IMR-90 (cell line): ENCODE measurements around the gene LRPAP1. TPM values are rescaled to one million over a fixed set of nuclear protein-coding genes. Genes with fewer than 3 reads are reported as not detected.

Experiments used
- ATAC-seq: fragments of 200-7000 bp; cut with Tn5 transposase; 2 replicates; pipeline ENCODE4 v1.9.1; 2020; ENCODE audit warnings: low read depth, mild to moderate bottlenecking, moderate library complexity
- BruUV-seq: library from RNA; stranded (reverse); fragments of 400-500 nt; replicated peaks from 2 replicates; lab custom pipeline; 2021; lab: Mats Ljungman, UMichigan
- CTCF ChIA-PET: fragments of 300-600 bp; formaldehyde crosslinking; extraction: SDS; loops from one replicate; lab custom pipeline; 2021; ENCODE audit warnings: antibody characterized with exemption; lab: Yijun Ruan, JAX
- POLR2A ChIA-PET: fragments of 300-600 bp; sonication (Branson Sonifier 250); formaldehyde crosslinking; loops from one replicate; lab custom pipeline; 2022; ENCODE audit warnings: antibody characterized with exemption; ENCODE audit not compliant: unreplicated experiment; lab: Charles Lee
- DNase-seq: peaks from one replicate; pipeline ENCODE4 v3.0.0; 2013
- H2AFZ ChIP-seq: replicated peaks from 2 replicates; pipeline ENCODE3; 2013; ENCODE audit warnings: low read length, mild to moderate bottlenecking; ENCODE audit not compliant: poor library complexity
- H2AK5ac ChIP-seq: 2 replicates; pipeline ENCODE4 v1.6.1; 2013; ENCODE audit warnings: low read depth, low read length, inconsistent platforms
- H2AK9ac ChIP-seq: replicated peaks from 2 replicates; pipeline ENCODE3; 2013; ENCODE audit warnings: mild to moderate bottlenecking, low read depth, low read length, moderate library complexity; ENCODE audit not compliant: poor library complexity
- H2BK120ac ChIP-seq: 2 replicates; pipeline ENCODE4 v1.6.1; 2013; ENCODE audit warnings: low read depth, low read length, inconsistent platforms
- H2BK15ac ChIP-seq: 3 replicates; pipeline ENCODE4 v1.6.1; 2013; ENCODE audit warnings: low read depth, low read length, inconsistent platforms
- H2BK20ac ChIP-seq: 2 replicates; pipeline ENCODE4 v1.6.1; 2013; ENCODE audit warnings: low read depth, mild to moderate bottlenecking, inconsistent platforms, low read length, moderate library complexity
- H2BK5ac ChIP-seq: 2 replicates; pipeline ENCODE4 v1.6.1; 2013; ENCODE audit warnings: mild to moderate bottlenecking, low read depth, low read length, inconsistent platforms; ENCODE audit not compliant: poor library complexity, severe bottlenecking
- H3K14ac ChIP-seq: replicated peaks from 2 replicates; pipeline ENCODE4 v1.6.1; 2013; ENCODE audit warnings: low read depth, low read length, inconsistent platforms
- H3K18ac ChIP-seq: 2 replicates; pipeline ENCODE4 v1.6.1; 2013; ENCODE audit warnings: low read depth, low read length, control low read depth
- H3K23ac ChIP-seq: 2 replicates; pipeline ENCODE4 v1.6.1; 2013; ENCODE audit warnings: low read depth, low read length, inconsistent platforms
- H3K27ac ChIP-seq: 2 replicates; pipeline ENCODE4 v1.5.1; 2013; ENCODE audit warnings: mild to moderate bottlenecking, control low read depth, low read length; ENCODE audit not compliant: insufficient read depth
- H3K27me3 ChIP-seq: 2 replicates; pipeline ENCODE4 v1.6.1; 2013; ENCODE audit warnings: low read length; ENCODE audit not compliant: control insufficient read depth, insufficient read depth
- H3K36me3 ChIP-seq: 2 replicates; pipeline ENCODE4 v1.6.1; 2013; ENCODE audit warnings: low read length, mixed read lengths; ENCODE audit not compliant: control insufficient read depth, insufficient read depth
- H3K4ac ChIP-seq: 2 replicates; pipeline ENCODE4 v1.6.1; 2013; ENCODE audit warnings: low read depth, low read length, inconsistent platforms
- H3K4me1 ChIP-seq: 2 replicates; pipeline ENCODE4 v1.6.1; 2013; ENCODE audit warnings: low read length, mixed read lengths; ENCODE audit not compliant: control insufficient read depth, insufficient read depth
- H3K4me2 ChIP-seq: 2 replicates; pipeline ENCODE4 v1.6.1; 2013; ENCODE audit warnings: low read depth, mild to moderate bottlenecking, control low read depth, low read length, moderate library complexity
- H3K4me3 ChIP-seq: 2 replicates; pipeline ENCODE4 v1.5.1; 2013; ENCODE audit warnings: low read depth, mild to moderate bottlenecking, control low read depth, low read length, moderate library complexity; ENCODE audit not compliant: insufficient read depth
- H3K56ac ChIP-seq: 2 replicates; pipeline ENCODE4 v1.6.1; 2013; ENCODE audit warnings: low read length, inconsistent platforms; ENCODE audit not compliant: insufficient read depth; ENCODE audit errors: extremely low read depth
- H3K79me1 ChIP-seq, 2 experiments: 2 replicates each; pipeline ENCODE4 v1.6.1; 2013; ENCODE audit warnings: low read length in 2 of 2, inconsistent platforms in 1 of 2, low read depth in 1 of 2
- H3K9ac ChIP-seq: 2 replicates; pipeline ENCODE4 v1.6.1; 2013; ENCODE audit warnings: low read depth, low read length, control low read depth
- H3K9me1 ChIP-seq: 2 replicates; pipeline ENCODE4 v1.6.1; 2013; ENCODE audit warnings: low read length, inconsistent platforms; ENCODE audit not compliant: insufficient read depth
- H3K9me3 ChIP-seq: 2 replicates; pipeline ENCODE4 v1.6.1; 2013; ENCODE audit warnings: low read length; ENCODE audit not compliant: control insufficient read depth, insufficient read depth
- H4K20me1 ChIP-seq: 2 replicates; pipeline ENCODE4 v1.6.1; 2013; ENCODE audit warnings: low read length, inconsistent platforms; ENCODE audit not compliant: insufficient read depth
- H4K5ac ChIP-seq: 2 replicates; pipeline ENCODE4 v1.6.1; 2013; ENCODE audit warnings: mild to moderate bottlenecking, low read depth, low read length, control low read depth
- H4K8ac ChIP-seq, 2 experiments: 2 replicates each; pipeline ENCODE4 v1.6.1; 2013; ENCODE audit warnings: low read depth in 2 of 2, low read length in 2 of 2, control low read depth in 1 of 2, inconsistent platforms in 1 of 2
- H4K91ac ChIP-seq: 2 replicates; pipeline ENCODE4 v1.6.1; 2013; ENCODE audit warnings: low read depth, low read length, inconsistent platforms; ENCODE audit not compliant: insufficient read depth
- FOS ChIP-seq: fragments of 150-350 bp; IDR thresholded peaks from 2 replicates; pipeline ENCODE4 v1.6.1; 2016; ENCODE audit warnings: low read depth, low read length
- POLR2A ChIP-seq: IDR thresholded peaks from 2 replicates; pipeline ENCODE4 v1.6.1; 2012; ENCODE audit warnings: mild to moderate bottlenecking, low read depth, low read length
- RCOR1 ChIP-seq: IDR thresholded peaks from 2 replicates; pipeline ENCODE4 v1.6.1; 2012; ENCODE audit warnings: mild to moderate bottlenecking, low read length, improper control_type of control experiment; ENCODE audit not compliant: insufficient replicate concordance
- SMC3 ChIP-seq: fragments of 150-350 bp; IDR thresholded peaks from 2 replicates; pipeline ENCODE4 v1.6.1; 2016; ENCODE audit warnings: low read depth, mild to moderate bottlenecking, antibody characterized with exemption, low read length, moderate library complexity
- WGBS, 2 experiments: methylation state at CpG; one replicate each; pipeline versions ENCODE4 v1.1.5 to v1.1.7; 2013; ENCODE audit warnings: missing lambda C conversion rate in 2 of 2; ENCODE audit not compliant: insufficient read length in 1 of 2; ENCODE audit errors: extremely low coverage in 2 of 2; 5-methylcytosine and 5-hydroxymethylcytosine counted together
- dilution Hi-C: fragments of 300-500 bp; cut with HindIII; formaldehyde crosslinking; loops from one replicate; pipeline ENCODE4 v1.14.3; 2018; ENCODE audit warnings: low sequenced_read_pairs; ENCODE audit not compliant: unreplicated experiment
- in situ Hi-C: fragments of 300-500 bp; cut with MboI; formaldehyde crosslinking; loops from 3 replicates; pipeline ENCODE4 v1.14.3; 2019; ENCODE audit warnings: low sequenced_read_pairs, inconsistent platforms, mixed read lengths
- intact Hi-C: fragments of 100-400 bp; cut with micrococcal nuclease; formaldehyde crosslinking; loops from 2 replicates; pipeline ENCODE4 v1.10.0; 2022
- polyA plus RNA-seq, 3 experiments: library from polyadenylated mRNA; depleted of rRNA; stranded (reverse); fragments of >200 nt; gene quantifications; 2 replicates each; pipeline ENCODE4 v1.2.3, GENCODE V29; 2012; ENCODE audit warnings: low replicate concordance in 1 of 3
- total RNA-seq: library from RNA; depleted of rRNA; stranded (reverse); fragments of >200 nt; gene quantifications from 2 replicates; pipeline ENCODE4 v1.2.3, GENCODE V29; 2012

Gene LRPAP1
- total and polyA plus RNA-seq, 2 of the 4 experiments (the other 2 are of a cell fraction), result 135 to 175 TPM

GRCh38 chr4:3469386-3470243 lies 62.6 kb downstream of the LRPAP1 start:
- no peak overlapping the region for H3K23ac ChIP-seq
- intact Hi-C loops (no loop called here), in situ Hi-C loops (no loop called here), dilution Hi-C loops (no loop called here)
- no peak overlapping the region for H3K9ac ChIP-seq
- H4K5ac ChIP-seq, result no peak overlapping the region
- DNase-seq (no peak), ATAC-seq (no peak)
- H3K4ac ChIP-seq, result no peak overlapping the region
- H3K56ac ChIP-seq, result no peak overlapping the region
- TF ChIP-seq POLR2A, result no peak
- TF ChIP-seq FOS, result no peak
- no peak for TF ChIP-seq RCOR1
- no peak for TF ChIP-seq SMC3
- no peak overlapping the region for H2AK5ac ChIP-seq
- no peak overlapping the region for H2BK5ac ChIP-seq
- no peaks in the 10 kb centered on the region for H3K4me1 ChIP-seq
- POLR2A ChIA-PET, result no interaction called here
- H4K8ac ChIP-seq, result no peak overlapping the region
- BruUV-seq, result no TSS peak
- H3K9me3 ChIP-seq, result no peaks in the 10 kb centered on the region
- CTCF ChIA-PET, result no interaction called here
- no peak overlapping the region for H2BK15ac ChIP-seq
- no peak overlapping the region for H4K91ac ChIP-seq
- H2BK20ac ChIP-seq, result no peak overlapping the region
- 54% methylated on average over 14 of the region's 31 CpGs; no CpG with 5 or more reads in 1 of the 2 experiments for WGBS, 2 experiments
- 0 out of 2 replicates have a peak, but pooled peaks cover 8% of the 10 kb centered on the region for H4K20me1 ChIP-seq
- no peak overlapping the region for H3K27ac ChIP-seq
- H3K4me2 ChIP-seq, result no peak overlapping the region
- H3K27me3 ChIP-seq, result peaks cover 35% of the 10 kb centered on the region; the same call in 1 of the 2 replicates
- no peak overlapping the region for H2AK9ac ChIP-seq
- no peak overlapping the region for H3K14ac ChIP-seq
- no peaks in the 10 kb centered on the region for H3K36me3 ChIP-seq
- H2AFZ ChIP-seq, result no peak overlapping the region
- 0 out of 2 replicates have a peak, but pooled peaks cover 5% of the 10 kb centered on the region for H3K9me1 ChIP-seq
- H2BK120ac ChIP-seq, result no peak overlapping the region
- H3K18ac ChIP-seq, result no peak overlapping the region
- no peaks in the 10 kb centered on the region for H3K79me1 ChIP-seq
- H3K4me3 ChIP-seq, result no peak overlapping the region
